ENCODE data around the gene SH2D4B.

Gene SH2D4B

DNA sequence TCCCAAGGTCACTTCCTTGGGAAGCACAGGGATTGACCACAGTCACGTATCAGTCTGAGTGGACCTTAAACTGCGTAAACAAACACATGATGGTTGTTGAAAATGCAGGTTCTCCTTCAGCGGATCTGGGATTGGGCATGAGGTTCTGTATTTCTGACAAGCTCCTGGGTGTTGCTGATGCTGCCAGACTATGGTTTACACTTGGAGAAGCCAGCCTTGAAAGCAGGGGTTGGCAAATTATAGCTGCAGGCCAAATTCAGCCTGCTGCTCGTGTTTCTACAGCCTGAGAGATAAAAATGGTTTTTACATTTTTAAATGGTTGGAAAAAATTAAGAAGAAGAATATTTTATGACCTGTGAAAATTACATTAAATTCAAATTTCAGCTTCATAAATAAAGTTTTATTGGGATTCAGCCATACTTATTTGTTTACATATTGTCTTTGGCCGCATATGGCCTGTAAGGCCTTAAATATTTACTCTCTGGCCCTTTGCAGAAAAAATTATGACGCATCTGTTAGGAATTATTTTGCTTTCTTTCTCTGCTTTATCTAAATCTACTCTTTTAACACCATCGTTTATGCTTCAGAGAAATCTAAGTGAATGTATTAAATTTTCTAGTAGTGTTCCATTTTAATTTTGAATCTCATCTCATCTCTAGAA is 109.6 kb downstream of the SH2D4B start:
- no peak for DNase-seq

DNA sequence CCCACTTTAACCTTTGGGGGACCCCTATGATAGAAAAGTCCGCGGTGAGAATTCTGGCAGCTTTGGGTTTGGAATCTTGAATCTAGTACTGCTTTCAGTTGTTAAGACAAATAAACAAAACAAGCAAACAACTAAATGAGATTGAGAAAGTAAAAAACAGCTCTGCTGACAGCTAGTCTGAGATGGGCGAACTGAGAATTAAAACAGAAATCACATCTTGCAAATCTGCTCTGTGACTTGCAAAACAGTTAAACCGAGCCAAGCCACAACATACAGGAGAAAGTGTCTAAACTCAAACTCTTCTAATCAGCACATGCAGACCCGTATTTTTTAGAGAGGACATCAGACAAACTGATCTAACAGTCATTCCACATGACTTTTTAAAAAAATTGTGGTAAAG is 110.4 kb downstream of the SH2D4B start:
- no peak for DNase-seq

DNA sequence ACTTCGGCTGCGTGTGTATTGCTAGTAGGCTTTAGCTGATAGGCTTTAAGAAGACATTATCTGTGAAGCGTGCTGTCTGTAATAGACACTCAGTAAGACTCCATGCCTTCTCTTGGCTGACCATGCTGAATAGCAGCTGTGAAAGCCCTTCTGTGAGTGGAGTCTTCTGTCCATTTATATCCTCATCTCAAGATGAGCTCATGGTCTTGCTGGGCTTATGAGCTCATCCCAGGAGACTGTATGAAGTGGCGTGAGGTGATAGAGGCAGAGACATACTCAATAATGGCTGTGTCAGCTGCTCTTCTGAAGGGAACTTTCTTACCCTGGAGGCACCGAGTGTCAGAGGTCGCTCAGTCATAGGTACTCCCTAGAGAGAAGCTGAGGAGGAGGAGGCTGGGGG is 111.5 kb downstream of the SH2D4B start:
- no peak for DNase-seq

DNA sequence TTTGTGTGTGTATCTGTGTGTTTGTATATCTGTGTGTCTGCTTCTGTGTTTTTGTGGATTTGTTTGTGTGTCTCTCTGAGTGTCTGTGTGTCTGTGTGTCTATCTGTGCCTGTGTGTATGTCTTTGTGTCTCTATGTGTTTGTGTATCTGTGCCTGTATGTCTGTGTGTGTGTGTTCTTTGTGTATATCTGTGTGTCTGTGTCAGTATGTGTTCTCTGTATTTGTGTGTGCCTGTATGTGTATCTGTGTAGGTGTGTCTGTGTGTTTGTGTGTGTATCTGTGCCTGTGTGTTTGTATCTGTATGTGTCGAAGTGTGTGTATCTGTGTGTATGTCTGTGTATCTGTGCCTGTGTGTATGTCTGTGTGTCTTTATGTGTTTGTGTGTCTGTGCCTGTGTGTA is 118.2 kb downstream of the SH2D4B start:
- no peak for DNase-seq

DNA sequence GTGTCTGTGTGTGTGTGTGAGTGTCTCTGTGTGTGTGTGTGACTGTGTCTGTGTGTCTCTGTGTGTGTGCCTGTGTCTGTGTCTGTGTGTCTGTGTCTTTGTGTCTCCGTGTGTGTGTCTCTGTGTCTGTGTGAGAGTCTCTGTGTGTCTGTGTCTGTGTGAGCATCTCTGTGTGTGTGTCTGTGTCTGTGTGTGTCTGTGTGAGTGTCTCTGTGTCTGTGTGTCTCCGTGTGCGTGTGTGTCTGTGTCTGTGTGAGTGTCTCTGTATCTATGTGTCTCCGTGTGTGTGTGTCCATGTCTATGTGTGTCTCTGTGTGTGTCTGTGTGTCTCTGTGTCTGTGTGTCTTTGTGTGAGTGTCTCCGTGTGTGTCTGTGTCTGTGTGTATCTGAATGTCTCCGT is 120.4 kb downstream of the SH2D4B start:
- DNase-seq = no peak

DNA sequence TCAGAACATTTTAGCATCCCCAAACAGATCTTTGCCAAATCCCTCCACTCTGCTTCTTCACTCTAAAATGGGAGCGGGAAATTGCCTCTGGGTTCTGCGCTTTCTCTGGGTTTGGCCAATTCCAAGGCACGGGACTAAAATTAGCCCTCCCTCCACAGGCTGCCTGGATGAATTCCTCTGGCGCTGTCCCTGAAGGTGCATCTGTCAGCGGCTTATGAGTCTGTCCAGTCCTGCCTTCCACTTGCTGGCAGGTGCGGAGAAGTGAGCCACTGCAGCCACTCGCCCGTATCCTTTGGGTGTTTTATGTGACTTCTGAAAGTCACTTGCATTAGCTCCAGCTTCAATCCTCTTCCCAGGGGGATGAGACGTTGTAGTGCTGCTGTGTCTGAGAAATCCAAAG is 121.6 kb downstream of the SH2D4B start:
- DNase-seq = no peak

DNA sequence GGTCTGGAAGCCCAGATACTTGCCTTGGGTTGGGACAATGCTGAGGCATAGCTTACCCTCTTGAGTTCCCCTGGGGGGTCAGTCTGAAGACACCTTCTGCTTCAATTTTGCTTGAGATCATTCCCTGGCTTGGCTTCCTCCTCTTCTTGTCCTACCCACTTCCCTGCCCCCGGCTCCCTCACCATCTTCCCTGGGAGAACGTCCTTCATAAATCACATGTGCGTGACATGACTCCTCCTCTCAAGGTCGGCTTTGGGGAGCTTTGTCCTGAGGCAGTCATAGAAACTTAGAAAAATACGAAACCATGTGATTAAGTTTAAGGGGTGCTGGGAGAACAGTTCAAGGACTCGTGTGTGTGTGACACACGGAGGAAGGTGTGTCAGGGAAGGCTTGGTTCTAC is 122.6 kb downstream of the SH2D4B start:
- DNase-seq = no peak

DNA sequence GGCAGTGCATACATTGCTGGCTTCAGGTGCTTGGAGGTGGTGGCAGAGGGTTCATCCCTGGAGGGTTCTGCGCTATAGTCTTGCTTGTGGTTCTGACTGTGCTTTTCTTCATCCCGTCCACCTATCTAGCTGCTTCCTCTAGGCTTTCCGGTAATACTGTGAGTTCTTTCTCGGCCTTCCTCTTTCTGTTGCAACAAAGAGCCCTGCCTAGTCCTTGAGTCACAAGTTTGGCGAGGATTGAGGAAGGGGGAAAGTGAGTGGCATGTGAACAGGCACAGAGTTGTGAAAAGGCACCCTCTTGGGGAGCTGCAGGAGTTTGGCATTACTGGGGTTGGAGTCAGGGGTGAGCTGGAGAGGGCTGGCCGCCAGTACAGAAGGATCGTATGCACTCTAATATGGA is 123.0 kb downstream of the SH2D4B start:
- DNase-seq = no peak

DNA sequence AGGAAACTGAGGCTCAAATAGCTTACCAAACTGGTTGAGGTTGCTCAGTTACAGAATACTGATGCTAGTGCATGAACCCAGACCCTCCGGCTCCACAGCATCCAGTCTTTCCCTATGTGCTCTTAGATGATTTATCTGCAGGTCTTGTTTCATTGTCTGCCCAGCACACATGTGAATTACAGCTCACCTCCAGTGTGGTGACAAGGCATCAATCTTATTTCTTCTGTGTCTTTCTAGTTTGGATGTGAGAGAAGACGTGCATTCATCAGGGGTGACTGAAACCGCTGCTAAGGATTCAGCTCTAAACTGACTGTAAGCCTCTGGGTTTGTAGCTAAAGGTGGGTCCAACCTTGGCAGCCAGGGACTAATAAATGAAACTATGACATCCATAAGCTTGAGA is 123.8 kb downstream of the SH2D4B start:
- no peak for DNase-seq

DNA sequence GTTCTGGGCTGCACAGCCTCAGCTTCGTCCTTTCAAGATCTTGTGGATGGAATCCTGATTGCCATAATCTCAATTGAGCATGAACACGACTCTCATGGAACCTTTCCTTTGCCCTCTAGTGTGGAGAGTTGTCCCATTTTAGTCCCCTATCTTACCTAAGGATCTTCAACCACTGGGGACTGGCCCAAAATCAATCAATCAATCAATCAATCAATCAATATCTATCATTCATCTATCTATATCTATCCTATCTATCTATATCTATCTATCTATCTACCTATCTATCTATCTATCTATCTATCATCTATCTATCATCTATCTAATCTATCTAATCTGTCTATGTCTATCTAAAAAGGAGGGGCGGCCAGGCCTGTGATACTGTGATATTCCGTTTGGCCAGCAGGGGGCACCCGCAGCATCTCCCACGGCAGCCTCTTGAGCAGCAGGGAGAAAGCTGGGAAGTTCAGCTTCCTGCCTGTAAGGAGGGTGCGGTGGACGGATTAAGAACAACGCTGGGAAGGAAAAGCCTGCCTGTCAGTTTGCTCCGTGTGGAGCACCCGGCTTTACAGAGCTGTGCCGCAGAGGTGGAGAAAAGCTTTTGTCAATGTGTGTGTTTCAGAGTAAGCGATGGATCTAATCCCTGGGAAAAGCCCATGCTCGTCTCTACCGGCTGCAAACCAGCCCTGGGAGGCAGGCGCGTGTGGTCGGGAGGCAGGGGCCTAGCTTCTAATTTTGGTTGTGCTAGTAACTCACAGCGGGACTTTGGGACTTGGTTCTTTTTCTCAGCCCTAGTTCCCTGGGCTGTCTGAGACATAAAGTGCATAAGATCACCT is 124.9 kb downstream of the SH2D4B start:
- DNase-seq = peak; percentile 20

DNA sequence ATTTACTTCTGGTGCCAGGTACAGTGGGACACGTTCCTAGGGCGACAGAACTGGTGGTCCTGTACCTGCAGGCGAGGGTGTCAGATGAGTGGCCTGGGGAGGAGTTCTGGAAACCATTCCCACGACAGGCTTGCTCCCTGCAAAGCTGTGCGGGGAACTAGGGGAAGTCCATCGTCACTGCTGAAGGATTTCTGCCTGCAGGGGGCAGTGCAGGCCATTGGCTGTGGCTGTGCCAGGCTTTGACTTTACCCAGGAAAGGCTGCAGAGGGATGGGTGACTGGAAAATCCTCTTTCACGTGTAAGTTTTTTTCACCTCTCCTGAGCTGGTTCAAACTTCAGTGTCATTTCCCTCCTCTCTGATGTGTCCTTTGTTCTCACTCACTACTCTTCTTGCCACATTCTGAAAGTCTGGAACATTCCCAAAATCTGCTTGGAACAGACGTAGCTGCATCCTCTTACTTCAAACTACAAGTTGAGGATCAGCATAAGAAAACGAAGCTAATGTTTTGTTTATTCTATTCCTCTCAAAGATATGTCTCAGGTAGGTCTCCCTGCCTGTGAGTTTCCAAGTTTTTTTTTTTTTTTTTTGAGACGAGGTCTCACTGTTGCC is 126.5 kb downstream of the SH2D4B start:
- DNase-seq = peak; percentile 0

DNA sequence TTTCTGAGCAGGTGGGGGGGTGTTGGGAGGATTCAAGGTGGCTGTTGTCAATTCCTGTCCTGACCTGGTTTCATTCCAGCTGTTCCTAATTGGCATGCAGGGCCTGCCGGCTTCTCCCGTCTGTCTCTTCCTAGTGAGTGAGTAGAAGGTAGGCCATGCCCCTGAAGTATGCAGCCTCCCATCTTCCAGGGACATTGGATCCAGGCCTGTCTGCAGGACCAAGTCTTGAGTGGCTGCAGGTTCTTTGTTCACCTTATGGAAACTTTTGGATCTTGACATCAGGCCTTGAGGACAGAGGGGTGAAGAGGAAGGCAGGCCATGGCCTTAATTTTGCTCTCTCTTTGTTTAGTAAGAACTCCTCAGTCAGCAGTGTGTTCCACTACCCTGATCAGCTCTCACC is 131.8 kb downstream of the SH2D4B start:
- DNase-seq = no peak

DNA sequence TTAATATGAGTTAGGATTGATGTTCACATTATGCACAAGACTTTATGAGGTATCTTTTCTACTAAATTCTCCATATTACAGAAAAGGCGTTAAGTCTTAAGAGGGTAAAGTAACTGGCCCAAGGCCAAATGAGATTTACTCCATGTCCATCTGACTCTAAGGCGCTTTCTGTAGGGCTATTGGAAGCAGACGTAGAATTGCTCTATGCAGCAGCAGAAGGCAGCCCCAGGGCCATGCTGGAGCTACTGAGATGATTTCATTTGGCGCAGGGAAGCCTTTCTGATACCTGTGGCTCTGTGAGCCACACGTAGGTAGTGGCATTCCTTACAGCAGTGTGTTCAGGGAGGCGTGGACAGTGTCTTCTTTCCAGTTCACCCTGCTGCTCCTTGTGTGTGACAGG is 133.1 kb downstream of the SH2D4B start:
- peak; percentile 0 for DNase-seq

DNA sequence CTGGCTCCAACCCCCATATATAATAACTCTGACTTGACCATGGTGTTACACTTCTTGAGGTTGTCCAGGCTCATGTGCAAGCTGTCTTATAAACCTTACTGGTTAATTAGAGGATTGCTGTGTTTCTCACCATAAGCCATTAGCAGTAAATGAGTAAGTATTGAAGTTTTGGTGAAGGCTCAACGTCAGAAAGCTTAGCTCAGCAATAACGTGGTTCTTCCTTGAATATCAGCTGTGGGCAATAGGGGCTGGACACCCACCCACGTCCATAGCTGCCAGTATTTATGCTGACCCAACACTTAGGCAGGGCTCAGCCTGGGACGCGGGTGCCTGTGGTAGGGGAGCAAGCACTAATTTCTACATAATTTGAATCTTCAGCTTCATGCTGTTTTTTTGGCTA is 134.1 kb downstream of the SH2D4B start:
- DNase-seq = no peak

DNA sequence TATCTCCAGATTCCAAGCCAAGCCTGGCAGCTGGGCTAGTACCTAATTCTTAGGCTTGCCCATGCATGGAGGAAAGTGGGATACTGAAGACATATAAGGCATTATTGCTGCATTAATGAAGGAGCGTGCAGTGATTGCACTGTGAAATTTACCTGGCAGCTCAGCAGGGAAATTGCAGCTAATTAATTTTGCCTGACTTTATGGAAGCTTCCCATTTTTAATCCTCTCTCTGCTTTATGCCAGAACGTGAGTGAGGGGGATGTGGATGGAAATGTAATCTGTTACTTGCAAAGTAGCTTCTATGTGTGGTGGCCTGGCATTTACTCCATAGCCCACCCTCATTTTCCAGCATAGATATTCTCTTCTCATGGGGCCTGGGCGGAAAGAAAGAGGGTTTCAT is 134.9 kb downstream of the SH2D4B start:
- no peak for DNase-seq

DNA sequence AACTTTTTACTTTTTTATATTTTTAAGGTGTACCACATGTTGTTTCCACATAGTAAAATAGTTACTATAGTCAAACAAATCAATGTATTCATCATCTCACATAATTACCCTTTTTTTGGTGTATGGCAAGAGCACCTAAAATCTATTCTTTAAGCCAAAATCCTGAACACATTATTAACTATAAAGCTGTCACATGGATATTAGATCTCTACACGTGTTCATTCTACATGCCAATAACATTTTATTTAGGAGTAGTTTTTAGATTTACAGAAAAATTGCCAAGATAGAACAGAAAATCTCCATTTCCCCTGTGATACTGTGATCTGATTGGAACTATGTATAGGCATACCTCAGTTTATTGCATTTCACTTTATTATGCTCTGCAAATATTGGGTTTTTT is 137.1 kb downstream of the SH2D4B start:
- no peak for DNase-seq

DNA sequence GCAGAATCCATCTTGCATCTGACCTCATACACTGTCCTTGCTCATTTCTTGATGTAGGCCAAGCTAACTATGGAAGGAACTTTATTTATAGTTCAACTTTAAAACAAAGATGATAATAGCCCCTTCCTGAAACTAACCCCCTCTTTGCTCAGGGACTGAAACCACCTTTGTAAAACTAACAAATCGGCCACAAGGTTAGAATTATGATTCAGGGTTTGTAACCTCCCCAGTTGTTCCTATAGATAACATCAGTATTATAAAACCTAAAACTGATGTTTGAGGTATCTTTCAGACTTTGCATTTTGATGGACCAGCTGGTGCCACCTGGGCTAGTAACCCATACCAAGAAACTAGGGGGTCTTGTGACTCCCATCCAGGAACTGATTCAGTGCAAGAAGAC is 143.4 kb downstream of the SH2D4B start:
- no peak for DNase-seq

DNA sequence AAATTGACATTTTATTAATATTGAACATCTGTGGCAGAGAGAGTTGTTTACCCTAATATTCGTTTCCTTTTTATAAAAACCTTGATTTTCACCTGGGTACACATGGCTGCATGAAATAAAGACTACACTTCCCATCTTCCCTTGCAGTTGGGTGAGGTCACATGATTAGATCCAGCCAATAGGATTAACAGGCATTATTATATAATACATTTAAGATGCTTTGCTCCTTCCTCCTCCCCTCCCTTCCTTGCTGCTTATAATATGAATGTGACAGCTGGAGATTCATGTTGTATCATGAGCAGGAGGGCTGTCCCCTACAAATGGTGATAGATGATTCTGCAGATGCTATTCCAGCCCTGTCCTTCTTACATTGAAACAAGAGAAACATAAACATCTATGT is 146.6 kb downstream of the SH2D4B start:
- DNase-seq = peak; percentile 62

DNA sequence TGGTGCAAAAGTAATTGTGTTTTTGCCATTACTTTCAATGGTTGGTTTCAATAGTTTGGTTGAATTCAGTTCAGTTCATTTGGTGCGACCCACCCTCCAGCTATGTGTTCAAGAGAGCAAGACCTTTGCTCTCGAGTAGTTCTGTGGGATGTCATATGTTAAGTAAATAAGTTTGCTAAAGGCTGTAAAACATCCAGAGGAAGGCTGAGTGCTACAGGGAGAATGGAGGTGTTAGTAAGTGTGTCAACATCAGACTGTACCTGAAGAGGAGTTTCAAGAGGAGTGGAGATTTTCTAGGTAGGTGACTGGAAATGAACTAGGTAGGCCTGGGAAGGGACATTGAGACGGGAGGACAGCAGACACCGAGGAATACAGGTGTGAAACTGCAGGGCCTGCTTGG is 147.7 kb downstream of the SH2D4B start:
- no peak for DNase-seq

DNA sequence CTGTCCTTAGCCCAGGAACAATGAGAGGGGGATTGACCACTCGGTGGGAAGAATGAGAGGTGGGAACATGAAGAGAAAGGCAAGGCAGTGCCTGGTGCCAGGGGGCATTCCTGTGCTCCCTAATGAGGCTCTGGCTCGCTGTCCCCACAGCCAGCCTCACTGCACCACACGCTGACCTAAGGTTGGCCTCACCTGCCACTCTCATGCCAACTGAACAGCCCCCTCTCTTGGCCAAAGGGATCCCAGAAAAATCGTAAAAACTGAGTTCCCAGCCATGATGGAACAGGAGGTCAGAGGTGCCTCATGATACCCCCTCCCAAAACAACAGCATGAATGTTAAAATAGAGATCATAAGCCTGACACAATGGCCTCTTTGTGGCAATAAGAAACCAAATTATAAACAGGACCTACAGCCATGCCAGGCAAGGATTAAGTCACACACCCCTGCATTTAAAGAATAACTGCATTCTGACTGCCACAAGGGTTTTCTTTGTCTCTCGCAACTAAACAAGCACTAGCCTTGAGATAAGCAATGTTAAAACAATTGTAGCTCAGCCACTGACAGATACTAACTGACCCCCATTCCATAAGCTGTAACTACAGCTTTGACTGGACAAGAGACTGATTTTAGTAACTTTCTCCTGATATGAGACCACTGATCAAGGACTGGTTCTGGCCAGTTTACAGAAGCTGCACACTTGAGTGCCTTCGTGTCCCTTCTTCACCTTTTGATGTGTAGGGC is 149.2 kb downstream of the SH2D4B start:
- no peak for DNase-seq

DNA sequence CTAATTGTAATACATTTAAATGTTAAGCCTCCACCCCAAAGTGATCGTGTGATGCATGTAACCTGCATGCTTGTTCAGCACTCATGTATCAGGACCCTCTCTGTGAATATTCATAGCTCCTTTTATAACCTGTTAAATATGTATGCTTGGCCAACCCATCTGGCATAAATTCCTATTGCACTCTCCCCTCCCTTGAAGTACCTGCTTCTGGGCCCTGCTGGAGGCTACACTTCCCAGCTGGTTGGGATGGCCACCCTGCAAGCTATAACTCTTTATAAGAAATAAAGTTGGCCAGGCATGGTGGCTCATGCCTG is 149.7 kb downstream of the SH2D4B start:
- no peak for DNase-seq

DNA sequence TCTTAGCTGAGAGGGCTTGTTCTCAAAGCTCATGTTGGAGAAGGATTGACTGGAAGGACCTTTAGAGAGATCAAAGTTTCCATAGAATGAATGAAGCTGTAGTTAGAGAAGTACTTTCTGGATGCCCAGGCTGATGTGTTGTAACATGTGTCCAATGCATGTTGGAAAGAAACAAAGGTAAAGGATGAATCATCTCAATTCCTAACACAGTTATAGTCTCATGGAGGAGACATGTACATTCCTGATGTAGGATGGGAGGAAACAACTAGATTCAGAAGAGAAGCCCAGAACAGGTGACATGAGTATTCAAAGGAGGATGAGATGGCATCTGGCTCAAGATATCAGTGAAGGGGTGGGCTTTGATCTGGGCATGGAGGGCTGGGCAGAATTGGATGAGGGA is 152.7 kb downstream of the SH2D4B start:
- DNase-seq = no peak

DNA sequence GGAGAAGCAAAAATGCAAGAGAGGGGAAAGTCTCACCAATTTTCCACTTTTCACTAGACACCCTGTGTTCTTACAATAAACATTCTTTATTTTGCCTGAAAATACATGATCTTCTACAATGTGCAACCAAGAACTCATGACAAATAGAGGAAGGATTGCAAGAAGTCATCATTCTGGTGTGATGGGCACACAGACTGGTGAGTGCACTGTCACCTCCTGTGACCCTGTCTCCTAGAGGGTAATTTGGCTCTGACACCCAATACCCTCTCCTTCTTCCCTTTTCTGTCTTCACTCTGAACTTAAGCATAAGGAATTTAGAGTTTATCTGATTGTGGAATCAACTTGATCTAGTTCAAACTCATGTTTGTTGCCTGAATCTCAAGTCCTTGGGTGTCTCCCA is 153.7 kb downstream of the SH2D4B start:
- no peak for DNase-seq

DNA sequence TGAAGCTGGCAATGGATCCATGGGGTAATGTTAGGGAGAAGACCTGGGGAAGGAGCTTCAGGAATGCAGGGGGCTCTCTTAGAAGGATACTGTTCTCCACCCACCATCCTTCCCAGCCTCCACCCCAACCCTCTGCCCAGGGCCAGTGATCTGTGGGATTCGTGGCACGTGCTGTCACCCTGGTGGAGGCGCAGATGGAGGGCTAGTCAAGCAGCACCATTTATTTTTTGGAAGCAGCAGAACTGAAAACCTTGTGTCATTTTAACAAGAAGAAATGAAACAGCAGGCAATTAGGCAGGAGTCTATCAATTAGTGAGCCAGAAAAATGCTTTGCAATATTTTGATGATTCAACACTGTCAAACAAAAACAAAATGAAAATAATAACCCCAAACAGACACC is 155.9 kb downstream of the SH2D4B start:
- DNase-seq = no peak
